ENCODE measurements around the gene PIGN.

- TF ChIP-seq CTCF (IDR thresholded peaks at IDR 0.05): no peak
- no peak for TF ChIP-seq POLR2AphosphoS5 (IDR thresholded peaks at IDR 0.05)
- no peak for TF ChIP-seq POLR2A (IDR thresholded peaks at IDR 0.05; ENCODE audit: low read depth)
- TF ChIP-seq EP300 (IDR thresholded peaks at IDR 0.05): no peak
Observed at GRCh38 chr18:61992285-61992684, 194.6 kb downstream of the PIGN start.

Measured in esophagus muscularis mucosa (tissue), 4 donors.